Activated B cell treated with CpG ODN at 0.5 μM for 24 hours (primary cell): ENCODE measurements around the gene SLC30A2. TPM values are rescaled to one million over a fixed set of nuclear protein-coding genes. Genes with fewer than 3 reads are reported as not detected.
"Not testable (repeated sequence)": the region's sequence is repeated elsewhere in the genome, so short reads cannot be mapped to it uniquely, and the experiment has no call there.

Experiments used
- ATAC-seq: fragments of 200-7000 bp; cut with Tn5 transposase; one replicate; pipeline ENCODE4 v1.10.0; 2021; ENCODE audit warnings: low read depth, mild to moderate bottlenecking, moderate library complexity
- CTCF ChIA-PET: fragments of 350-600 bp; sonication (Branson Sonifier 250); formaldehyde crosslinking; loops from one replicate; lab custom pipeline; 2021; ENCODE audit warnings: antibody characterized with exemption; lab: Charles Lee
- POLR2A ChIA-PET: fragments of 350-600 bp; sonication (Branson Sonifier 250); formaldehyde crosslinking; loops from one replicate; lab custom pipeline; 2021; ENCODE audit warnings: antibody characterized with exemption; lab: Charles Lee
- DNase-seq: peaks from one replicate; pipeline ENCODE4 v3.0.0; 2022
- H3K27ac Mint-ChIP-seq: one replicate; pipeline ENCODE4 v1.8.0; 2020; ENCODE audit warnings: mixed read lengths
- H3K27me3 Mint-ChIP-seq: one replicate; pipeline ENCODE4 v1.8.0; 2021; ENCODE audit warnings: mixed read lengths
- H3K36me3 Mint-ChIP-seq: one replicate; pipeline ENCODE4 v1.8.0; 2021; ENCODE audit warnings: low read depth, mixed read lengths
- H3K4me1 Mint-ChIP-seq: one replicate; pipeline ENCODE4 v1.8.0; 2021; ENCODE audit warnings: mixed read lengths
- H3K4me3 Mint-ChIP-seq: one replicate; pipeline ENCODE4 v1.8.0; 2020; ENCODE audit warnings: mild to moderate bottlenecking, mixed read lengths
- H3K9me3 Mint-ChIP-seq: one replicate; pipeline ENCODE4 v1.8.0; 2020; ENCODE audit warnings: mixed read lengths
- CTCF ChIP-seq: fragments of 200-600 bp; IDR thresholded peaks from one replicate; pipeline ENCODE4 v1.8.0; 2022; ENCODE audit warnings: antibody characterized with exemption, mild to moderate bottlenecking
- intact Hi-C: fragments of 100-400 bp; cut with micrococcal nuclease; formaldehyde crosslinking; loops from one replicate; pipeline ENCODE4 v1.15.1; 2024
- total RNA-seq: library from RNA; stranded (reverse); gene quantifications from 2 replicates; pipeline ENCODE4 v1.2.3, GENCODE V29; 2022

Gene SLC30A2, protein sequence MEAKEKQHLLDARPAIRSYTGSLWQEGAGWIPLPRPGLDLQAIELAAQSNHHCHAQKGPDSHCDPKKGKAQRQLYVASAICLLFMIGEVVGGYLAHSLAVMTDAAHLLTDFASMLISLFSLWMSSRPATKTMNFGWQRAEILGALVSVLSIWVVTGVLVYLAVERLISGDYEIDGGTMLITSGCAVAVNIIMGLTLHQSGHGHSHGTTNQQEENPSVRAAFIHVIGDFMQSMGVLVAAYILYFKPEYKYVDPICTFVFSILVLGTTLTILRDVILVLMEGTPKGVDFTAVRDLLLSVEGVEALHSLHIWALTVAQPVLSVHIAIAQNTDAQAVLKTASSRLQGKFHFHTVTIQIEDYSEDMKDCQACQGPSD
- total RNA-seq = not detected in 2 replicates

GRCh38 chr1:26045722-26046245 lies at the start of gene SLC30A2:
Gene SLC30A2 (minus strand): TSS chr1:26046118. CDS start chr1:26045896, 222 bp downstream.
- Mint-ChIP-seq H3K4me1 (no peaks in the 10 kb centered on the region), H3K27ac (no peak within 1 kb of the TSS), H3K36me3 (no peaks in the 10 kb centered on the region), H3K4me3 (no peak within 1 kb of the TSS), H3K27me3 (peaks cover 61% of the 10 kb centered on the region), H3K9me3 (no peaks in the 10 kb centered on the region)
- ATAC-seq (no peak), DNase-seq (no peak)
- ChIA-PET POLR2A (no interaction called here), CTCF (no interaction called here)
- TF ChIP-seq CTCF = no peak
- intact Hi-C loops = no loop called here

- ChIA-PET POLR2A (no interaction called here), CTCF (no interaction called here)
- Mint-ChIP-seq H3K4me3 (no peak overlapping the region), H3K36me3 (no peaks in the 10 kb centered on the region), H3K27ac (no peak overlapping the region), H3K27me3 (peaks cover 22% of the 10 kb centered on the region), H3K4me1 (no peaks in the 10 kb centered on the region), H3K9me3 (no peaks in the 10 kb centered on the region)
- no peak for TF ChIP-seq CTCF
- ATAC-seq = no peak
- no peak for DNase-seq
- intact Hi-C loops = no loop called here
Measured at GRCh38 chr1:26094677-26095383, 48.9 kb upstream of the SLC30A2 start.

- DNase-seq (no peak), ATAC-seq (no peak)
- Mint-ChIP-seq H3K4me3 (no peak overlapping the region), H3K9me3 (no peaks in the 10 kb centered on the region), H3K27me3 (peaks cover 24% of the 10 kb centered on the region), H3K27ac (no peak overlapping the region), H3K4me1 (no peaks in the 10 kb centered on the region), H3K36me3 (no peaks in the 10 kb centered on the region)
- CTCF ChIA-PET = no interaction called here
- intact Hi-C loops = no loop called here
- POLR2A ChIA-PET = no interaction called here
- no peak for TF ChIP-seq CTCF
Measured at GRCh38 chr1:26094076-26094669, 48.3 kb upstream of the SLC30A2 start.

DNA sequence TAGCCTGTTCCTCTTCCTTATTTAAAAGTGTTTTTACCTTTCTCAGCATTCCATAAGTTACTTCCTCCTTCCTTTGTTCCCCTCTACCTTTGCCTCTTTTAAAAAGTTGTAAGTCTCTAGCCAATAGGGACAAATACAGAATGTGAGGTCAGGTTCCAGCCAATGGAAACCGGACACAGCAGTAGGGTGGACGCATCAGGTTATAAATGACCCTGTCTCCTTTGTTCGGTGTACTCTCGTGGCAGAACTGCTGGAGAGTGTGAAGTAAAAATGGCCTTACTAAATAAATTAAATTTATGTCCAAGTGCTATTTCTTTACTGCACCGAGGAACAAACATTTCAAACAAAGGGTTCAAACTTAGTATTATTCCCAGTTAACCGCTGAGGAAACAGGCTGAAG lies 47.7 kb upstream of the SLC30A2 start:
- H3K36me3 Mint-ChIP-seq, ATAC-seq: not testable (repeated sequence)

GRCh38 chr1:26092422-26092821 lies 46.5 kb upstream of the SLC30A2 start:
- DNase-seq (no peak), ATAC-seq (no peak)
- intact Hi-C loops = no loop called here
- H3K36me3 Mint-ChIP-seq = no peaks in the 10 kb centered on the region
- H3K4me3 Mint-ChIP-seq = no peak overlapping the region
- H3K9me3 Mint-ChIP-seq = no peaks in the 10 kb centered on the region
- POLR2A ChIA-PET = no interaction called here
- CTCF ChIA-PET = no interaction called here
- no peaks in the 10 kb centered on the region for H3K4me1 Mint-ChIP-seq
- H3K27ac Mint-ChIP-seq = no peak overlapping the region
- peaks cover 25% of the 10 kb centered on the region for H3K27me3 Mint-ChIP-seq
- TF ChIP-seq CTCF = no peak

More for the DNA sequence above, 47.7 kb upstream of the SLC30A2 start:
- H3K4me1 Mint-ChIP-seq, H3K4me3 Mint-ChIP-seq, CTCF ChIA-PET, intact Hi-C loops, POLR2A ChIA-PET, H3K9me3 Mint-ChIP-seq, H3K27ac Mint-ChIP-seq, DNase-seq: not testable (repeated sequence)
- peaks cover 24% of the 10 kb centered on the region for H3K27me3 Mint-ChIP-seq
